HG03159 (cell line): ENCODE data around the gene BCL2L15.
A peak's percentile ranks its signal among the peaks of the same experiment; 100 is the strongest.

Source experiments
- ATAC-seq: cut with Tn5 transposase; IDR thresholded peaks from one replicate; pipeline ENCODE4 v1.9.1; 2021; ENCODE audit warnings: mild to moderate bottlenecking, moderate library complexity; ENCODE audit not compliant: unreplicated experiment

Gene BCL2L15

DNA sequence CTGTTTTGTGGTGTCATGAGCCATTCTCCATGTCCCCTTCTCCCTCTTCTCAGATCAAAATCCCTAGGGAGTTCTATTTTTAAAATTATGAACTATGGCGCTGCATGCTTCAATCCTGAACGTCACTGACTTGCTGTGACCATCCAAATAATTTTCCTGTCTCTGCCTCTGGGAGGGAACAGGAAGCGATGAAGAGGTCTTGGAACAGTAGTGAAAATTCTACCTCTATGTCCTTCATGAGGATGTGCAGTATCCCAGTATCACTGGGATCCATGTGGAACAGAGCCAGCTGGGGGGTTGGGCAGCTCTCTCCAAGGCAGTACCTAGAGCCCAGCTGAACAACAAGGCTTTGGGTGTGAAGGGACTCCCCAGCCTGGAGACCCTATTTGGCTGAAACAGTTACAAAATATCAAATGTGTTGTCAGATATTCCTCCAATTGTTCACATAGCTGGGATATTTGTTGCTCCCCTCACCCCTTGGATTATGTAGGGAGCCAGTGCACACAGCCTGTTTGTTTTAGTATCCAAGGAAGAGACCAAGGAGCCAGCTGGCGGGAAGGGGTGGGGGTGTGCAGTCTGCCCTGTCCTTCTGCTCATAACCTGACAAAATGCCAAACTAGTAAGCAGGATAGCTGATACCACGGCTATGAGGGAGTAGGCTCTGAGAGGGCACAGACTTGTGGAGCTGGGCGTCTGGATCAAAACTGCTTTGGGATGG lies 25.4 kb upstream of the BCL2L15 start:
- ATAC-seq, result no peak

DNA sequence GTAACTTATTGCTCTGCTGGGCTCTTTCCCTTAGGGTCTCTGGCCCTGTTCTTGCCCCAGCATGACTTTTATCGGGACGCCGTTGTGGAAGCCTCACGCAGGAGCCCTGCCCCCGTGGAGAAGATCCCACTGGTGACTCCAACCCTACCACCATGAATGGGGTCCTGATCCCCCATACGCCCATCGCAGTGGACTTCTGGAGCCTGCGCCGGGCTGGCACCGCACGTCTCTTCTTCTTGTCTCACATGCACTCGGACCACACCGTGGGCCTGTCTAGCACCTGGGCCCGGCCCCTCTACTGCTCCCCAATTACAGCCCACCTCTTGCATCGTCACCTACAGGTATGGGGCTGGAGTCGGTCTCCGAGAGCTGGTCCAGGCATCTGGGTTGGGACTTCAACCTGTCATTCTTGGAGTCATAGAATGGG lies 18.1 kb upstream of the BCL2L15 start:
- ATAC-seq, result peak; percentile 13

DNA sequence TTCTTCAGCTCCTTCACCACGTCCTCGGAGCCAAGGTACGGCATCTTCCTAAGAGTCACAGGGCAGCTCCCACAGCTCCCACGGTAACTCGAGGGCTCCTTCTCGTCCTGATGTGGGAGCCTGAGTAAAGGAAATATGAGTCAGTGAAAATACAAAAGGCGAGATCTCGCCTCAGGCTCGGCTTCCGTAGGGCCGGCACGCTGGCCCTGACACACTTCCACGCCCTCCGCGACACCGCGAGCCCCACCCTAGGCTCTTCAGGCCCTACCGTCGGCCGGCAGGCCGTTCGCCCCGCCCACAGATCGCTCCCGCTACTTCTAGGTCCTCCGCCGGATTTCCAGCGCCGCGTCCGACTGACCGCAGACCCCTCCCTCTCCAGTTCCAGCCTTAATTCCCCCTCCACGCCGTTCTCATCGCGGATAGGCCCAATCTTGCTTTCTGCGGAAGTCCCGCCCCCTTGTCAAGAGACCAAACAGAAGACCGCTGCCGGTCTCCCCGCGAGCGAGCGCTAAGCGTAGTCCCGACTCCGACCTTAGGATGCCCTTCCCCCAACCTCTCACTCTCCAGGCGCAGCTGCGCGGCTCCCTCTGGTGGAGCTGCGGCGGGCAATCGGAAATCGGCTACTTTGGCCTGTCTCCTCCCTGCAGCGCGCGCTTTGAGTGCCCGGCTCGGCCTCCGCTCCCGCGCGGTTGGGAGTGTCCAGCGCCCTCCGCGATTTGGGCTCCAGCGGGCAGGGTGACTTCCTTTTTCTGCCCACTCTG lies 17.5 kb upstream of the BCL2L15 start, which contains the start of the genes AP4B1 and DCLRE1B:
TSS of gene AP4B1 (minus strand) at position 126 of the 761 bp plus-strand sequence. CDS start at position 44, 82 bp downstream.
TSS of gene DCLRE1B (plus strand) at position 653 of the 761 bp plus-strand sequence. CDS start 261 bp downstream, outside the sequence.
- peak; percentile 90 for ATAC-seq

DNA sequence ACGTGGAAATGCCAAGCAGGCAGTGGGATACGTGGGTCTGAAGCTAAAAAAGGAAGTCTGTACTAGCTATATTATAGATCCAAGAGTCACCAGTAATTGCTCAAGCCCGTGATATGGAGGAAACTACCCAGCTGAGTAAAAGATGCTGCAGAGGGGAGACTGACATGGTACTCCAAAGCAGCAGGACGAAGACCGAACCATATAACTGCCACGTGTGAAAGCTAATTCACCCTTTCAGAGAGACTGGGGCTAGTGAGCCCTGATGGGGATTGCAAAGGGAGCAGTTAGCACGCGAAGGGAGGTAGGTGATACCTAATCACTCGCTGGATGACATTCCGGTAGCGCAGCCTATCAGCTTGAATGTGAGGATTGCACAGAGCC lies 16.9 kb upstream of the BCL2L15 start:
- peak; percentile 31 for ATAC-seq

DNA sequence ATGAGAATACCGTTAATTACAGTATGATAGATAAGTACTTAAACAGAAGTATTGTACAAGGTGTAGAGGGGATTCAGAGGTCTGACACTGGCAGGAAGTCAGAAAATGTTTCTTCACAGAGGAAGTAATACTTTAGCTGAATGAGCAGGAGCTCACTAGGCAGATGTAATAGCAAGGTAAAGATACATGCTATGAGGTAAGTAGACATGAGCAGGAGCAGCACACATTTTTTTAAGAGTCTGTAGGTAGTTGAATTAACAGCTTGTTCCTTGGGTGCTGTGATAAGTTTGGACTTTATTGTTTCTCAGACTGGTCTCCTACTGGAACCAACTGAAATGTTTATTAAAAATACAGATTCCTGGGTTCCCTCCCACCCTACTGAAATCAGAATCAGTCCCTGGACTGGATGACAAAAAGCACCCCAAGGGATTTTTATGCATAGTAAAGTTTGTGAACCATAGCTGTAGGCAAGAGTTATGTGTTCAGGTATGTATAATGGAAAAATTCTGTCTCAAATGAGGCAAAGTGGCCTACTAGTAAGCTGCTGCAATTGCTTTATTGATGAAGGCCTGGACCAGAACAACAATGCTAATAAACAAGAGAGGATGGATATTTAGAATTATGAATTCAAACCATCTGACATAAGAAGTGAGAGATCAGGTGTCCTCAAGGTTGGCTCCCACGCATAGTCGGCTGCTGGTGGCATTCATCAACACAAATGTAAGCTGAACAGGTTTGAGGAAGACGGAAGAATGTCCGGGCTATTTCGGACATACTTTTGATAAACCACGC lies 16.3 kb upstream of the BCL2L15 start:
- no peak for ATAC-seq

DNA sequence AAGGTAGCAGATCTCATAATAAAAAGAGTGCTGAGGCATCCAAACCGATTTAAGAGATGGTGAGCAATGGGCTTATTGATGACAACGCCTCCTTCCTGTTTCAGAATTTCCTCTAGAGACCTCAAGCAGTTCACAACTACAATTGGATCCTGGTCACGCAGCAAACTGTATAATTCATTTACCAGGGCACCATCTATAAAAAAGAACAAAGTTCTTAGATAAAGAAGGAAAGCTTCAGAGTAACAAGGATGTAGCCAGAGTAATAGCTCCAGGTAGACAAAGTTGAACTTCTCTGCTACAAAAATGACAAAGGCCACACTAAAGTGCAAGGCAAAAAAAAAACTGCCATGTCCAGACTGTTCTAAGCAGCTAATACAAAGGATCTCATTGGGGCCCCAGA lies 13.8 kb upstream of the BCL2L15 start:
- ATAC-seq, result no peak

DNA sequence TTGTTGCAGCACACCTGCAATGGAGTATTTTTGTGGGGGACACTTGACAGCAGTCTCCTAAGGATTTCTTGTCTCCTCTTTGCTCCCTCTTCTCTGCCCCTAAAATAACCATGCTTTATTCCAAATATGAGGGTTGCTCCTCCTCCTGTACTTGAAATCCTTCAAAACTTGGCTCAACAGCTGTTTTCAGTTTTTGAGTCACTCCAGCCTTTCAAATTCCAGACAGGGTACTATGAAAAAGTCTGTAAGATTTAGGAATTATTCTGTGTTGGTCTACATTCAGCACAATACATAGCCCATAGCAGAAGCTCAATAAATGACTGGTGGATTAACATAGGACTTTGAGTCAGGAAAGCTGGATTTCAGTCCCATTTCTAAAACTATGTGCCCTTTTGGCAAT lies 11.7 kb upstream of the BCL2L15 start:
- ATAC-seq, result no peak

DNA sequence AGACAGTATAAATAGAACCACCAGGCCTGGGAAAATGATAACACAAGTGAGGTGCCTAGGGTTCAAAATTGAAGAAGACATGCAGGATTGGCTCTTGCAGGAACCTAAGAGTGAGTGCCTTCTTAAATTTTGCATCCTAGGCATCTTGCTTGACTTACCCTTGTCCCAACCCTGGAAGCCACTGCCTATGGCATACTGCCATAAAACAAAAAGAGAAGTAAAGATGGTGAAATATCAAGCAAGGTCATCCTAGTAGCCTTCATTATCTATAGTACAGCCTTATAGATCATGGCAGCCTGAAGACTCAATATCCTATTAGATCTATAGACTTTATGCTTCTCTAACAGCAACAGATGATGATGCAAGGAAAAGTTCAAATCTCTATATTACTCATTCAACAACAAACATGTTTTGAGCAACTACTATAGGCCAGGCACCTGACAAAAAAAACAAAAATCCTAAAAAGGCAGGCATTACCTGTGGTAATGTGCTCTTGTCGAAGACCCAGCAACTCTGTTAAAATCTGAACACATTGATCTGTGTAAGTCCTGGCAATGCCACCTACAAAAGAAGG lies 10.9 kb upstream of the BCL2L15 start:
- ATAC-seq, result no peak

DNA sequence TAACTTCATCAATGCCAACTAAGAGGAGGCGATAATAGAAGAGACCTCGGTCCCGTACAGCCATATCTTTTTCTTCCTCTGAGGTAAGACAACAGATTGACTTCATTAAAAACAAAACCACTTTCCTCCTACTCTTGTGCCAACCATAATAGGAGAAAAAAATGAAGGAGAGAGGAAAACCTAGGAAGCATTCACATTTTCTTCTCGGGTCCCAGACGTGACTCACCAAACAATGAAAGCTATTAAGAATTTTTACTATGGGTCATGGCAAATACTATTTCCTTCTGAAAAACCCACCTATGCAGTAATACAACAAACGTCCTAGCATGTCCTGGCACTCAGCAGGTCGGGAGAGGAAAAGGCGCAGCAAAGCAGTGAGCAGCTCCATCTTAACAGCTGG lies 8.6 kb upstream of the BCL2L15 start:
- ATAC-seq, result no peak

DNA sequence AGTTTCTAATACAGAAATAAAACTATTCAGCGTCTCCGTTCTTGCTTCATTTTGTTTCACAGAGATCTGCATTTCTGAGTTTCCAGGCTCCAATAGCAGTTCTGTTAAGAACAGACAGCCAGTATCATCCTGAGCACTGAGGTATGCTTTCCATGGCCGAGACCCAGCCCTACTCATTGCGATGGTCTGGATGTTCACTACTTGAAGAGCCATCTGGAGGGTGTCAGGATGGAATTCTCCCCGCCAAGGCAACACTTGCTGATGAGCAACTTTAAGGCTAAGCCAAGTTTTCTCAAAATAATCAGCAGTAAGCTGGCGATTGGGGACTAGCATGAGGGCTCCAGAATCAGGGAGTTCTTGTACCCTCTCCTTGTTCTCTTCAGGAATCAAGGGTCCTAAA lies 7.7 kb upstream of the BCL2L15 start:
- ATAC-seq, result no peak

DNA sequence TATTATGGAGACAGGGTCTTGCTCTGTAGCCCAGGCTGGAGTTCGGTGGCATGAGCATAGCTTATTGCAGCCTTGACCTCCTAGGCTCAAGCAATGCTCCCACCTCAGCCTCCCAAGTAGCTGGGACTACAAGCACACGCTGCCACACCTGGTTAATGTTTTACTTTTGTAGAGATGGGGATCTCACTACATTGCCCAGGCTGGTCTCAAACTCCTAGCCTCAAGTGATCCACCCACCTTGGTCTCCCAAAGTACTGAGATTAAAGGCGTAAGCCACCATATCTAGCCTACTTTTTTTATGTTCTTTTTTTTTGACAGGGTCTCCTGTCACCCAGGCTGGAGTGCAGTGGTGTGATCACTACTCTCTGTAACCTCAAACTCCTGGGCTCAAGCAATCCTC lies 5.9 kb upstream of the BCL2L15 start:
- ATAC-seq, result no peak

DNA sequence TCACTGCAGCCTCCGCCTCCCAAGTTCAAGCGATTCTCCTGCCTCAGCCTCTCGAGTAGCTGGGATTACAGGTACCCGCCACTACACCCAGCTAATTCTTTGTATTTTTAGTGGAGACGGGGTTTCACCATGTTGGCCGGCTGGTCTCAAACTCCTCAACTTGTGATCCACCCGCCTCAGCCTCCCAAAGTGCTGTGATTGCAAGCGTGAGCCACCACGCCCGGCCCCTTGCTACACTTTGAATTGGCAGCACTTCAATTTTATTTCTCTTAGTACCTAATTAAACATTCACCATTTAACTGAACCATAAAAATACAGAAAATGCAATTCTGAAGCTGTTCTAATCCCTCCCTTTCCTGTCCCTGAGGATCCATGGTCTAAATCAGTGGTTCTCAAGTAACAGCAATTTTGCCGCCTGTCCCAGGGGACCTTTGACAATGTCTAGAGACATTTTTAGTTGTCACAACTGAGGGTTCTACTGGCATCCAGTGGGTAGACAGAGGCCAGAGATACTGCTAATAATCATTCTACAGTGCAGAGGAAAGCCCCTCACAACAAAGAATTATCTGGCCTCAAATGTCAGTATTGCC lies 4.3 kb upstream of the BCL2L15 start:
- ATAC-seq, result no peak

DNA sequence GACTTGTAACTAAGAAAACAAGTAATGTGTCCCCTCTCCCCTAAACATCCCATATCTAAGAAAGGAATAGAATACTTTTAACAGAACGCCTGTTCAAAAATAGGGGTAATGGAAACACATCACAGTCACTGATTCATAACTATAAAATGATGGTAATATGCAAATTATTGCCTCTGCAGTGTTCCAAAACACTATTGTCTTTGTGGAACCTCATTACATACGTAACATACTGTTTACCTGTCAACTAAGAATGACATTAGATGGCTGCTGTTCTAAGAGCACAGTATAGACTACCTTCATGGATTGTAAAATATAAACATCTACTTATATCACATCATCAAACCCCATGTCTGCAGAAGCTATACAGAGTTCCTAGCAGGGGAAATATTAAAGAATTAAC lies 3.4 kb upstream of the BCL2L15 start:
- no peak for ATAC-seq

DNA sequence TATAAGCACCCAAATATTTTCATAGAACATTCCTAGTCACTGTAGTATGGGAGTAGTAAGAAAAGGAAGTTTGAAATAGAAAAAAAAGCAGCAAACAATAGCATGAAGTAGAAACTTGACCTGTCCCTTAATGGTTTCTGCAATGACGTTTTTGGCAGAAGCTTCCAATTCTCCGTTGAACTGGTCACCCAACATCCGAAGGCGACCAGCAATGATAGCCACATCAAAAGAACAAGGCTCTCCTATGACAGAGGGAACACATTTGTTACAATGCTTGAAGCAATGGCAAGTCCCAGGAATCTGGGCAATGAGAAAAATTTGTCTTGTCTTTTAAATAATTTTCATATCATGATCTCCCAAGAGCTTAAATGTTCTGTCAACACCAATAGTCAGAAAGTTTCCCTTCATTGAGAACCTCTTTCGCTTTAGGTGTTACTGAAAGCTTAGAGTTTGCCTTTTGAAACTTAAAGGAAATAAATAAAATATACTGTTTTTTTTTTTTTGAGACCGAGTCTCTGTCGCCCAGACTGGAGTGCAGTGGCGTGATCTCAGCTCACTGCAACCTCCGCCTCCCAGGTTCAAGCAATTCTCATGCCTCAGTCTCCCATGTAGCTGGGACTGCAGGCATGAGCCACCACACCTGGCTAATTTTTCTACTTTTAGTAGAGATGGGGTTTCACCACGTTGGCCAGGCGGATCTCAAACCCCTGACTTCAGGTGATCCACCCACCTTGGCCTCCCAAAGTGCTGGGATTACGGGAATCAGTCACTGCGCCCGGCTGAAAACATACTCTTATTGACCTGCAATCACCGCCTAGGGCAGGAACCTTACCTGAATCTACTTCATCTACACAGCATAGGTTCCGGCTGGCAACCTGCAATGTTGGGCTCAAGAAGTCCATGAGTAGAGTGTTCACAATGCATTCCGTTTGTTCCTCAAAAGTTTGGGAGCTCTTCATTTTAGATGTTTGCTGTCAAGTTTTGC lies 672 bp downstream of the BCL2L15 start:
- ATAC-seq, result no peak

DNA sequence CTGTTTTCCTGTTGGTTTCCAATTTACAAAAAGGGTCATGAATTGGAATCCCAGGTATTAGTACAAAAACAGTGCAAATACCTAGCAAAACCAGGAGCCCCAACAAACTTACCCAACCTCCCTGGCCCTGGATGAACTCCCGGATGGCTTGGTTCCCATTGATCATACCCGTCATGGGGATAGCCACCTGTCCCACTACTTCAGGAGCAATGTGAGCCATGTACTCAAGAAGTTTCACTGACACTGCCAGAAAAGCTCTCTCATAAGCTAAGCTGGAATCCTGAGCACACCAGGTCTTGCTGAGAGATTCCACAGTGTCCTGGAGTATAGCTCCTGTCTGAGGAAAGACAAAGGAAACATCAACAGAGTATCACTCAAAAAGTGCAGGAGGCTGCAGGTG lies 5.7 kb downstream of the BCL2L15 start:
- no peak for ATAC-seq

DNA sequence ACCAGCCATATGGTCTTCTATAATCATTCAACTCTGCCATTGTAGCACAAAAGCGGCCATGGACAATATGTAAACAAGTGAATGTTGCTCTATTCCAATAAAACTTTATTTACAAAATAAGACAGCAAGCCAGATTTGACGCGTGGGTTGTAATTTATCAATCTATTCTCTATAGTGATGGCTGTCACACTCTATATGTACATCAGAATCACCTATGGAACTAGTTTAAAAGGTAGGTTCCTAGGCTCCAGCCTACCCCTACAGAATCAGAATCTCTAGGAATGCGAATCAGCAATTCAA lies 7.7 kb downstream of the BCL2L15 start:
- ATAC-seq, result no peak

DNA sequence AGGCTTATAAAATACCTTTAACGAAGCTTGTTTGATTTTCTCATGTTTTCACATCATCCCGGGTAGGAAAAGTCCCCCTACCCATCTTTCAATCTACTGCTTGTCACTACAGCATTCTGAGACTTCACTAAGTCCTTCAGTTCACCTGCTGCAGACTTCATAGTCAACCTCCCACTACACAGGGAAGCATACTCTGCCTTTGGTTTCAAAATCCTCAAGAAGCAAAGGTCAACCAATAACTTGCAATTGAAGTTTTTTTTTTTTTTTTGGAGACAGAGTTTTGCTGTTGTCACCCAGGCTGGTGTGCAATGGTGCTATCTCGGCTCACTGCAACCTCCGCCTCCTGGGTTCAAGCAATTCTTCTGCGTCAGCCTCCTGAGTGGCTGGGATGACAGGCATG lies 11.2 kb downstream of the BCL2L15 start:
- ATAC-seq, result no peak

DNA sequence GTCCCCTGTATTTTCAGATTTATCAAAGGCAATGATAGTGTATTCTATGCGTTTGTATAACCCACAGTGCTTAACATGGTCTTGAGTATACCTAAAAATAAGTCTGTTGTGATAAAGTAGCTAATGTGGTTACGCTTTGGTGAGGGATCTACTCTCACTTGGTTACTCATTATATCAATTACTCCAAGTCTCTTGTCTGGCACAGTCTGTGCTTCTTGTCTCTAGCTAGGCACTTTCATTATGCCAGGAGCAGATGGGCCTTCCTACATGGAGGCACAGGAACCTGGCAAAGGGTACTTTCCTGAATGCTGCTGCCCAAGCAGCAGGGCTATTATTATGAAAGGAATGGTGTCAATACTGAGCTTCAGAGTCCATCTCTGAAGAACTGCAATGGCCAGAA lies 11.7 kb downstream of the BCL2L15 start:
- peak; percentile 43 for ATAC-seq

DNA sequence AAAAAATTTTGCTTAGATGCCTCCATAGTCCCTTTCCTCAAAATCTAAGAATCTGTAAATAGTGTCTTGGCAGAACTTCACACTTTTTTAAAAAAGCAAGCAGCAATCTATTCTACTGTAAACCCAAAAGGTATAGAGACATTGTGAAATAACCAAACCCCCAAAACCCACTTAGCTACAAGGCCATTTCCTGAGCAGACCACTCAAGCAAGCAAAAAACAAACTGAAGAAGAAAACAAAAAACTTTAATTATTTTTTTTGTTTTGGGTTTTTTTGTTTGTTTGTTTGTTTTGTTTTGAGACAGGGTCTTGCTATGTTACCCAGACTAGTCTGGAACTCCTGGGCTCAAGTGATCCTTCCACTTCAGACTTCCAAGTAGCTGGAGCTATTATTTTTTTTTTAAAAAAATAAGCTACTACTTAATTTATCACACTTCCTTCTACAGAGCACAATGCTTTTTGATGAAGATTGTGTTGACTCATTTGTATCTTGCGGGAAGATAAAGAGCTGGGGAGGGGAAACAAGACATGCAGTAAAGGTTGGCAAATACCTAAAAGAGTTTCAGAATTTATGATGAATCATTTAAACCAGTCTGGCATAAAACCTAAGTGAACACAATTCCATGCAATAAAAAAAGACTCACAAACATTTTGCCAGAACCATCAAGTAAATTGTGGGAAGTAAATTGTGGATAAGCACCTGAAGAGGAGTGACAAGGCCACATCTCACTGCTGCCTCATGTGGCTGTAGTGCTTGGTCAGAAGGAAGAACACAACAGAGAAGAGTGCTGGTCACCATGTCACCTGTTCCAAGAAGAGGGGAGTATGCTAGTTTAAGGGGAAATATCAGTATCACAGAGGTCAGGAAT lies 13.1 kb downstream of the BCL2L15 start:
- peak; percentile 32 for ATAC-seq
